ENCODE data around the gene TENM3. TPM values are rescaled to one million over a fixed set of nuclear protein-coding genes. Genes with fewer than 3 reads are reported as not detected.

TENM3 gene
- total and polyA plus RNA-seq, 2 of the 8 experiments (the other 6 are each of a cell fraction or from before 2014, with no cell fraction given): 36.9 to 69.3 TPM

DNA sequence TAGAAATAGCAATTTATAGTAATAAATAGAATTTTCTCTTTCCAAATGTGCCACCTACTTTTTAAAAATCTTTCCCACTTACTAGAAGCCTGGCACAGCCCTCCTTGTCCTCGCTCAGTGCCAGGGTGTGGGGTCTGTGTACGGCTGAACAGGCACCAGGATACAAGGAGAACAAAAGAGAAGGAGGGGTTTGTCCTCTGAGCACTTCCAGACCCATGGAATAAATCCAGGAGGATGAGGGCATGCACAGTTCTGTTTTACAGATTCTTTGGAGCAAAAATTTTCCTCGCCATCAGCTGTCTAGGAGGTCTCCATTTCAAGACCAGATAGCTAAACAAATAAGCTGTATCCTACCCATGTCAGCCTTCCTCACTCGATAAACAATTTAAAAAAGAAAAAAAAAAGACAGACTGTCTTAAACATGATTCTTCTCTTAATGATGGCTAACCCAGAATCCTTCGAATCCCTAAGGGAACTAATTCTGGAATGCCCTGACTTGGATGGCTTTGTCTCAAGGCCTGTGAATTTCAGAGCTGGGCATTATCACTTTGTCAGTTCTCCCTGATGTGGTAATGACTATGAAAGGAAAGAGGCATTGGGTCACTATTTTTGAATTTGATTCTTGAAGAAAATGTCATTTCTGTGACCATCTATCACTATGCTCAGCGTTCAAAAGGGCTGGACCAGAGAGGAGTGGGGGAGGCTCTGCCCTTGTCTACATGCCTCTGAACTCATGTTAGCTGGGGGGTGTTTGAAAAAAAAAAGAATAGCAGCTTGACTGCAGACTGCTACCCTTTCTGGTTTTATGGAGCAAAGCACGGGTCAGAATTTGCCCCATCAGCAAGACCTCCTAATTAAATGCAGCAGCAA is 523.0 kb downstream of the TENM3 start:
- WGBS, 2 experiments (ENCODE audit: extremely low coverage in 1 of 2, insufficient coverage in 1 of 2, insufficient read length in 1 of 2, insufficient replicate concordance in 2 of 2, low coverage in 1 of 2, low lambda C conversion rate in 2 of 2, missing lambda C conversion rate in 1 of 2): 90% methylated on average over 7 of the region's 7 CpGs; no CpG with 5 or more reads in 1 of the 2 experiments
- no peaks in the 10 kb centered on the region for H3K27me3 ChIP-seq (replicated peaks in 1 of 4; ENCODE audit: control insufficient read depth in 3 of 4, extremely low read depth in 1 of 4, insufficient read depth in 3 of 4, low read length in 3 of 4)
- TF ChIP-seq TAF7 (optimal IDR thresholded peaks at IDR 0.05; ENCODE audit: borderline replicate concordance, low read depth, low read length): no peak
- TF ChIP-seq ASH2L (IDR thresholded peaks at IDR 0.05; ENCODE audit: low read length): no peak
- no peak for TF ChIP-seq TCF12 (IDR thresholded peaks at IDR 0.05; ENCODE audit: low read depth, low read length)

More for the DNA sequence above, 523.0 kb downstream of the TENM3 start:
- Histone ChIP-seq H3K9me3 (ENCODE audit: insufficient read depth in 2 of 2, low read depth in 1 of 2, low read length in 1 of 2) (no peaks in the 10 kb centered on the region), H3K23ac (ENCODE audit: insufficient read length) (no peak overlapping the region), H3K4me2 (ENCODE audit: insufficient read depth in 1 of 2, low read depth in 2 of 2, low read length in 2 of 2) (no peak overlapping the region), H3K14ac (ENCODE audit: insufficient read length) (no peak overlapping the region), H2AFZ (ENCODE audit: low read length) (no peak overlapping the region), H3K56ac (replicated peaks; ENCODE audit: insufficient read length, low read depth, low read length) (no peak overlapping the region), H4K20me1 (replicated peaks in 1 of 2; ENCODE audit: control insufficient read depth in 1 of 2, insufficient read depth in 2 of 2, low read length in 2 of 2) (no peaks in the 10 kb centered on the region), H4K8ac (ENCODE audit: extremely low read depth, insufficient read depth, low read length) (no peak overlapping the region), H3K36me3 (ENCODE audit: control insufficient read depth in 2 of 4, insufficient read depth in 4 of 4, low read length in 3 of 4) (no peaks in the 10 kb centered on the region), H2AK5ac (ENCODE audit: low read depth, low read length) (no peak overlapping the region), H3K23me2 (ENCODE audit: low read depth, low read length) (no peaks in the 10 kb centered on the region), H2BK120ac (replicated peaks; ENCODE audit: low read depth, low read length) (no peak overlapping the region), H2BK12ac (ENCODE audit: low read depth, low read length) (0 out of 2 replicates have a peak overlapping the region, but pooled peaks have one; percentile 13), H3K79me2 (ENCODE audit: control insufficient read depth in 1 of 2, insufficient read depth in 2 of 2, low read length in 2 of 2) (no peaks in the 10 kb centered on the region), H2BK5ac (ENCODE audit: low read depth, low read length) (no peak overlapping the region), H4K5ac (ENCODE audit: insufficient read length, low read depth, low read length) (no peak overlapping the region), H4K91ac (replicated peaks; ENCODE audit: insufficient read length, low read length) (no peak overlapping the region), H3K4me1 (replicated peaks in 1 of 4; ENCODE audit: control insufficient read depth in 3 of 4, insufficient read depth in 4 of 4, low read length in 3 of 4) (peaks cover 4 to 23% (median 12%) of the 10 kb centered on the region in 4 experiments; a peak in 5 of 7 replicates), H2BK15ac (ENCODE audit: low read length) (no peak overlapping the region), H3K9ac (replicated peaks in 1 of 4; ENCODE audit: extremely low read depth in 1 of 4, low read depth in 3 of 4, low read length in 3 of 4) (no peak overlapping the region), H2BK20ac (ENCODE audit: low read length) (no peak overlapping the region), H3K18ac (ENCODE audit: extremely low read depth, low read length) (no peak overlapping the region), H3K4me3 (ENCODE audit: extremely low read depth in 1 of 4, insufficient read depth in 2 of 4, low read depth in 3 of 4, low read length in 4 of 4) (no peak overlapping the region), H3K4ac (replicated peaks; ENCODE audit: insufficient read length, low read depth, low read length) (no peak overlapping the region), H3K79me1 (ENCODE audit: low read depth, low read length) (no peaks in the 10 kb centered on the region; the same call in 1 of the 2 replicates), H3K27ac (ENCODE audit: low read depth, low read length) (no peak overlapping the region)
- ChIA-PET CTCF (ENCODE audit: partially characterized antibody) (interaction anchor here (0.7 to 0.9 kb wide), 3 partner anchors 9 to 20 kb away, joined by 3 to 5 read pairs (median 3); no protein-coding TSS in a partner anchor), POLR2A (ENCODE audit: partially characterized antibody) (no interaction called here)
- FAIRE-seq: peak; percentile 19
- no peak for DNase-seq (ENCODE audit: low read depth in 1 of 2, low spot score in 2 of 2)
